OCI-M1 (cell line): ENCODE data around the gene TAF11.
"Not testable (repeated sequence)": the region's sequence is repeated elsewhere in the genome, so short reads cannot be mapped to it uniquely, and the experiment has no call there.

Experiments used
- DNase-seq: peaks from one replicate; lab custom pipeline; 2025; lab: John Stamatoyannopoulos, UW

Gene TAF11

GRCh38 chr6:34887753-34888513 is at the start of gene TAF11:
Gene TAF11, minus strand, starts transcription at chr6:34888042. Its CDS starts 85 bp downstream, at chr6:34887957.
- DNase-seq, result peak; percentile 96

GRCh38 chr6:34934516-34934915 is 46.7 kb upstream of the TAF11 start:
- no peak for DNase-seq

- not testable (repeated sequence) for DNase-seq
Observed at GRCh38 chr6:34932202-34932601, 44.4 kb upstream of the TAF11 start.

- DNase-seq, result no peak
Observed at GRCh38 chr6:34930221-34930620, 42.4 kb upstream of the TAF11 start.

- DNase-seq, result no peak
Observed at GRCh38 chr6:34929241-34929978, 41.6 kb upstream of the TAF11 start.

- no peak for DNase-seq
Observed at GRCh38 chr6:34928695-34929094, 40.9 kb upstream of the TAF11 start.

GRCh38 chr6:34928220-34928619 is 40.4 kb upstream of the TAF11 start:
- no peak for DNase-seq

- DNase-seq, result no peak
Observed at GRCh38 chr6:34926655-34927054, 38.8 kb upstream of the TAF11 start.

- DNase-seq, result no peak
Observed at GRCh38 chr6:34924831-34925625, 37.2 kb upstream of the TAF11 start.

GRCh38 chr6:34922177-34922663 is 34.4 kb upstream of the TAF11 start:
- no peak for DNase-seq

- DNase-seq, result no peak
Observed at GRCh38 chr6:34920097-34920496, 32.3 kb upstream of the TAF11 start.

GRCh38 chr6:34919651-34920050 is 31.8 kb upstream of the TAF11 start:
- DNase-seq, result no peak

GRCh38 chr6:34917626-34918285 is 29.9 kb upstream of the TAF11 start:
- no peak for DNase-seq

GRCh38 chr6:34916348-34916967 is 28.6 kb upstream of the TAF11 start:
- DNase-seq, result no peak

GRCh38 chr6:34914358-34914757 is 26.5 kb upstream of the TAF11 start:
- no peak for DNase-seq

- peak; percentile 28 for DNase-seq
Observed at GRCh38 chr6:34912715-34913464, 25.0 kb upstream of the TAF11 start.

- DNase-seq, result no peak
Observed at GRCh38 chr6:34911822-34912221, 24.0 kb upstream of the TAF11 start.

- DNase-seq, result no peak
Observed at GRCh38 chr6:34909320-34909883, 21.6 kb upstream of the TAF11 start.

GRCh38 chr6:34908194-34908593 is 20.4 kb upstream of the TAF11 start:
- no peak for DNase-seq

GRCh38 chr6:34906826-34907225 is 19.0 kb upstream of the TAF11 start:
- DNase-seq, result peak; percentile 29
